Activated T-cell treated with anti-CD3 and anti-CD28 coated beads for 48 hours (primary cell): ENCODE data around the gene ZNF576.
"Not testable (repeated sequence)": the region's sequence is repeated elsewhere in the genome, so short reads cannot be mapped to it uniquely, and the experiment has no call there.

ENCODE experiments used
- DNase-seq: peaks from one replicate; pipeline ENCODE4 v3.0.0-alpha.2; 2020; ENCODE audit warnings: low read depth

The ZNF576 gene

DNA sequence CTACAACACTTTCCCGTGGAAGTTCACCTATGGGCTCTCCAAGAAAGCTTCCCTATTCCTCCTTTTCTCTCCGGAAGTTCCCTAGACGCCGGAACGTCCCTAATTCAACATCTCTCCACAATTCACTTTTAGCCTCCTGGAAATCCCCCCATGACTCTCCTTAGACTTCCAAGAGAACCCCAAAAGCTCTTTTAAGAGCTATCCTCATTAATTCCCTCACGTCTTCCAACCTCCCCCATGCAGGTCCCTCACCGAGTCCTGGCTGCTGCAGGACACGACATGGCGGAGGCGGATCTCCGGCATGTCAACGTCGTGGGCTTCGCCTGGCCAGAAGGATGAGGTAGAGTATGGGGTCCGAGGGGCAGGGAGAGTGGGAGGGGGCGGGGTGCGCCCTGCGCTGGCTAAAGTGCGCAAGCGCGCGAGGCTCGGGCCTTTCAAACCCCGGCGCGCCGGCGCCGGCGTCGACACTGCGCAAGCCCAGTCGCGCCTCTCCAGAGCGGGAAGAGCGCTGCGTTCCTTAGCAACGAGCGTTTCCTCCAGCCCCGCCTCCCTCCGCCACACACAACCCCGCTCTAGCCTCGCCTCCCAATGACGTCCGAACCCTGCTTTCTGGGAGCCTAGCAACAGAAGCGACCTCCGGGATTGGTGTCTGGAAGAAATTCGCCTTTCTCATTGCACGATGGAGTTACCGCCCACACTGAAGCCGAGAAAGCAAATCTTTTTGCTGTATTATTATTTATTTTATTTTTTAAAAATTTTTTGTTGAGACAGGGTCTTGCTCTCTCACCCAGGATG lies 21.0 kb upstream of the ZNF576 start, which contains the start of the genes PINLYP and XRCC1:
TSS of gene PINLYP (plus strand) at position 646 of the 795 bp plus-strand sequence. CDS start 1,391 bp downstream, outside the sequence.
TSS of gene XRCC1 (minus strand) at position 372 of the 795 bp plus-strand sequence. CDS start at position 303, 69 bp downstream.
- DNase-seq: peak; percentile 97

DNA sequence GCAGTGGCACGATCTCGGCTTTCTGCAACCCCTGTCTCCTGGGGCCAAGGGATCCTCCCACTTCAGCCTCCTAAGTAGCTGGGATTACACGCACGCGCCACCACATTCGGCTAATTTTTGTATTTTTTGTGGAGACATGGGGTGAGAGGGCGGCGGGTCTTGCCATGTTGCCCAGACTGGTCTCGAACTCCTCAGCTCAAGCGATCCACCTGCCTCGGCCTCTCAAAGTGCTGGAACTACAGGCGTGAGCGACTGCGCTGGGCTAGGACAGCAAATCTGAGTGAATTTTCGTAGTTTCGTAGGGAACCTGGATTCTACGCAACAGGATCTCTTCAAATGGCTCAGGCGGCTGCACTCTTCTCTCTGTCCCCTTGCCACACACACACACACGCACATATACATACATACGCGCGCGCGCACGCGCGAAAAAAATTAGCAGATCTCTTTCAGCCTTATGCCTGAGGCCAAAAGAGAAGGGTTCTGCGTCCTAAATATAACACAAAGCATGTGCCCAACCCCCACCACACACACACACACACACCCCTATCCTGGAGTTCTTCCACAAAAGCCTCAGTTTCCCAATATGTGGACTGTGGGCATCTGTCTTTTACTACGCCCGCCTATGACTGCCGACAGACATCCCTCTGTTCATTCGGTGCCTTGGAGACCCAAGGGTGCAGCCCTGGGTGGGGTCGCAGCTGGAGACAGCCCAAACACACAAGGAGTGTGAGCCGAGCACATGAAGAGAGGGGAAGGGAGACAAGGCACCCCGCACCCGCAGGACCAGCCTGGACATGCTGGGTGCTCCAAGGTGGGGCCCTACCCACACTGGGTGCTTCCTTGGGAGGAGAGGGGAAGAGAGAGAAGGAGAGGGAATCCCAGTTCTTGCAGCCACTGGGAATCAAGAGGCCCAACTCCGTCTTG lies 20.2 kb upstream of the ZNF576 start:
- DNase-seq: no peak

- no peak for DNase-seq
These were observed 17.6 kb upstream of the ZNF576 start for GRCh38 chr19:43578787-43579186.

- no peak for DNase-seq
These were observed 14.9 kb upstream of the ZNF576 start for GRCh38 chr19:43581467-43581866.

DNA sequence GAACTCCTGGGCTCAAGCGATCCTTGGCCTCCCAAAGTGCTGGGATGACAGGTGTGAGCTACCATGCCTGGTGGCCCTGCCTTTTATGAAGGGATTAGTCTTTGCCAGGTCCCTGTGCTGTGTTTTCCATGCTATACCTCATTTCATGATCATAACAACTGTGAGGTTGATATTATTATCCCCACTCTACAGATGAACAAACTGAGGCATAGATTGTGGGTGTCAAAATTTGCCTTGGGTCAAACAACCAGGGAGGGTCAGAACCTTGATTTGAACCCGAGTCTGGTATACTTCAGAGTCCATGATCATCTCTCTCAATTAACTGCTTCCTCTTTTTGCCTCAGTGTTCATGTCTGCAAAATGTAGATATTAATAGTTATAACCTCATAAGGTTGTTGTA lies 13.9 kb upstream of the ZNF576 start:
- no peak for DNase-seq

DNA sequence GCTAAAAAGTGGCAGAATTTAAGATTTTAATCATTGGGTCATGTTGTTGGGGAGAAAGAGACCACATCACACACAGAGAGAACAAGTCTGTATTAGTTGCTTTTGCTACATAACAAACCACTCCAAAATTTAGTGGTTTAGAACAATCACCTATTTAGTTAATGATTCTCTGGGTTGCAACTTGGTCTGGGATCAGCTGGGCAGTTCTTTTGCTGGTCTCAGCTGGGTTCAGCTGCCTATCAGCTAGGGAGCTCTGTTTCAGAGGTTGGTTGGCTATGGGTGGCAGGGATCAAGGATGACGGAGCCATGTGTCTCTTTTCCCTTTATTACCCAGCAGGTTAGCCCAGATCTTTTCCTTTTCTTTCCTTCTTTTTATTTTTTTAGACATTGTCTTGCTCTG lies 11.9 kb upstream of the ZNF576 start:
- no peak for DNase-seq

DNA sequence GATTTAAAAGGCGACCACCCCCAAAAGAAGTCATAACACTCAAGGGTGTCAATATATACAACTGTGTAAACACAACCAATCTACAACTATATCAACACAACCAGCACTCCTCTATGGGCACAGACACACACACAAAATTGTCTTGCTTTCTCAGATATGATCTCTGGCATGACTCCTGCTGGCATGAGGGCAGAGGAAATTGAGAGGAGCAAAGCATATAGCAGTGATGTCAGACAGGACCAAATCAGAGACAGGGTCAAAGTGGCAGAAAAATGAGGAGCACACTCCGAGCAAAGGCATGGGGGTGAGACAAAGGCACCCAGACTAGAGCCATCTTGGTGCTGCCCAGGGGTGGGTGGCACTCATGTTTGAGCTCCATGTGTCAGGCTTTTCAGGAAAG lies 10.0 kb upstream of the ZNF576 start:
- DNase-seq: no peak

DNA sequence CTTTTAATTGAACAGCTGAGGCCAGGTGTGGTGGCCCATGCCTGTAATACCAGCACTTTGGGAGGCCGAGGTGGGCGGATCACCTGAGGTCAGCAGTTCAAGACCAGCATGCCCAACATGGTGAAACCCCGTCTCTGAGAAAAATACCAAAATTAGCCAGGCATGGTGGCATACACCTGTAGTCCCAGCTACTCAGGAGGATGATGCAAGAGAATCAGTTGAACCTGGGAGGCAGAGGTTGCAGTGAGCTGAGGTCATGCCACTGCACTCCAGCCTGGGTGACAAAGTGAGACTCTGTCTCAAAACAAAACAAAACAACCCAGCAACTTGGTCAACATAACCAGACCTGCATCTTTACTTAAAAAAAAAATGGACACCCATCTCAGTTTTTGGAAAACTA lies 9.4 kb upstream of the ZNF576 start:
- not testable (repeated sequence) for DNase-seq

DNA sequence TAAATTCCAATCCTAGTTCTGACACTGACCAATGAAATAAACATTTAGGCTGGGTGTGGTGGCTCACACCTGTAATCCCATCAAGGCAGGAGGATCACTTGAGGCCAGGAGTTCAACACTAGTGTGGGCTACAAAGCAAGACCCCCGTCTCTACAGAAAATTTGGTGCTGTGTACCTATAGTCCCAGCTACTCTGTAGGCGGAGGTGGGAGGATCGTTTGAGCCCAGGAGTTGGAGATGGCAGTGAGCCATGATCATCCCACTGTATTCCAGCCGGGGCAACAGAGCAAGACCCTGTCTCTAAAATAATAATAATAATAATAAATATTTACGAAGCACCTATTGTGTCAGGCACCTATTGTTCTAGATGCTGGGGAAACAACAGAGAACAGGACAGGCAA lies 7.1 kb upstream of the ZNF576 start:
- DNase-seq: no peak

DNA sequence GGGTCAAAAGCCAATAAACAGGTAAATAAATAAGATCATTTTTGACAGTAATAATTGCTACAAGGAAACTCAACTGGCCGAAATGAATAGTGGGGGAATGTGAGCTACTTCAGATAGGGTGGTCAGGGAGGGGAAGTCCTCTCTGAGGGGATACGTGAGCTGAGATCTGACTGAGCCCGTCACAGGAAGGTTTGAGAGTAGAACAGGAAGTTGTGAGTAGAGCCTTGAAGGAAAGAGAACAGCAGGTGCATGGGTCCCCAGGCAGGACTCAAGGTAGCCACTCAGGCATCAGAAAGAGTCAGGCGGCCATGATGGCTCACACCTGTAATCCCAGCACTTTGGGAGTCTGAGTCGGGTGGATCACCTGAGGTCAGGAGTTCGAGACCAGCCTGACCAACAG lies 6.7 kb upstream of the ZNF576 start:
- DNase-seq: no peak

GRCh38 chr19:43591904-43592772 lies 4.3 kb upstream of the ZNF576 start:
- DNase-seq: no peak

DNA sequence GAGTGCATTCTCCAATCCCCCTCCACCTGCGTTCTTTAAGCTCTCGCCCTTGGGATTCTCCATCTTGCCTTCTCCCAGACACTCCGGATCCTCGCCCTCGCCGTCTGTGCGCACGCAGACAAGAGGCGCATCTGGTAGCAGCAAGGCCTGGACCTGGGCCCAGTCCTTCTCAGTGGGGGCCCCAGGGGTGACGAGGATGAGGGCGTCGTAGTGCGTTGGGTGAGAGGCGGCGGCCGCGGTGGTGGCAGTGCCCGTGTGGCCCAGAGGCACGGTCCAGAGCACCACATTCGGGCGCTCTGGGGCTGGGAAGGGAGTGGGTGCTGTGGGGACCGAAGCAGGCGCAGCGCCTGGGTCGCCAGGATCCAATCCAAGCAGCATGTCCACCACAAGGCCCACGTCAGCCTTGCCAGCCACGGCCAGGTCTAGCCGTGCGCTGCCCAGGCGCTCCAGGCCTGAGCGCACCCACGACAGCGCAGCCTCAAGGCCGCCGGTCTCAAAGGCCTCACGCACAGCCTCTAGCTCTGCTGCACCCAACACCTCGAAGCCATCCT lies 3.5 kb upstream of the ZNF576 start:
- DNase-seq: no peak

DNA sequence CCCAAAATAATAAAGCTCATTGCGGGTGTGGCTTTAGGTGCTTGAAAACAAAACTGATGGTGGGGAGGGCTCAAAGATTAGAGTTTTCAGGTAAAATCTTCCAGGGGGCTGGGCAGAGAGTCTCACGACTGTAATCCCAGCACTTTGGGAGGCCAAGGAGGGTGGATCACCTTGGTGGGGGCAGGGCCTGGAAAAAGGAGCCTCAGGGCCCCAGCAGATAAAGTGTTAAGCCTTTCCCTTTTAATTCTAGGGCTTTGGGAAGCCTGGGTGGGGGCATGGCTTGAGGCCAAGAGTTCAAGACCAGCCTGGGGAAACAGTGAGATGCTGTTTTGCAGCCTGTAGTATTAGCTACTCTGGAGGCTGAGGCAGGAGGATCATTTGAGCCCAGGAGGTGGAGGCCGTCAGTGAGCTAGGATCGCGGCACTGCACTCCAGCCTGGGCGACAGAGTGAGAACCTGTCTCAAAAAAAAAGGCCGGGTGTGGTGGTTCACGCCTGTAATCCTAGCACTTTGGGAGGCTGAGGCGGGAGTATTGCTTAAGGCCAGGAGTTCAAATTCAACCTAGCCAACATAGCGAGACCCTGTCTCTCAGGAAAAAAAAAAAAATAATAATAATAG lies 2.2 kb upstream of the ZNF576 start:
- no peak for DNase-seq

DNA sequence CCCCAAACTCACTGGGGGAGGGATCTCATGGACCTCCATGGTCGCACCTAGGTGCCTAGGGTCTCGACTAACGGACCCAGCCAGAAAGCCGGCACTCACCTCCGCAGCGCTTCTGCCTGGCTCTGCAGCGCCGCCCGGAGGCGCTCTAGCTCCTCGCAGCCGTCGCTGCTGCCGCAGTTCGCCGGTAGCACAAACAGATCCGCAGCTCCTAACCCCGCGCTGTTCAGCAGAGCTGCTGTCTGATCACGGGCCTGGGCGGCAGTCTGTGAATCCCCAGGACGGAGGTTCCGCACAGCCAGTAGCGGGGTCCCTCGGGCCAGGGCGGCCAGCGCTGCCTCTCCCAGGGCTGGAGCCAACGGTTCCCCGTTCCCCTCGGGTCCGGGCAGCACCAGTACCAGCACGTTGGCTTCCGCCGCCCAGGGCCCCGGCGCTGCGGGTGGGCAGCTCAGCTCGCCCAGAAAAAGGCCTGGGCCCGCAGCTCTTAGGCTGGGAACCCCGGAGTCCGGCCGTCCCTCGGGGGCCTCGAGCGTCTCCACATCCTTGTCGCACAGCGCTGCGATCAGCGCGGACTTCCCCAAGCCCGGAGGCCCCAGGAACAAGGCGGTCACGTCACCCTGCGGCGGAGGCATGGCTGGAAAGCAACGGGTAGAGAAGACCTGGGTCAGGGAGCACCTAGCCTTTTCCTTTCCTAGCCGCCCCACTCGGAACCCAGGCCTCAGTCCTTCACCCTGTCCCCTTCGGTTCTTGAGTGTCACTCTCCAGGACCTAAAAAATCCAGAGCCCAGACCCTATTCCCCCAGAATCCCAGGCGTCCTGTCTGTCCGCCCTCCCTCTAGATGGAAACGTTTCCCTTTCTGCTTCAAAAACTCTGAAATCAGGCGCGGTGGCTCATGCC lies 1.4 kb upstream of the ZNF576 start:
- peak; percentile 73 for DNase-seq

- DNase-seq: no peak
These were observed 793 bp upstream of the ZNF576 start for GRCh38 chr19:43595605-43595998.

DNA sequence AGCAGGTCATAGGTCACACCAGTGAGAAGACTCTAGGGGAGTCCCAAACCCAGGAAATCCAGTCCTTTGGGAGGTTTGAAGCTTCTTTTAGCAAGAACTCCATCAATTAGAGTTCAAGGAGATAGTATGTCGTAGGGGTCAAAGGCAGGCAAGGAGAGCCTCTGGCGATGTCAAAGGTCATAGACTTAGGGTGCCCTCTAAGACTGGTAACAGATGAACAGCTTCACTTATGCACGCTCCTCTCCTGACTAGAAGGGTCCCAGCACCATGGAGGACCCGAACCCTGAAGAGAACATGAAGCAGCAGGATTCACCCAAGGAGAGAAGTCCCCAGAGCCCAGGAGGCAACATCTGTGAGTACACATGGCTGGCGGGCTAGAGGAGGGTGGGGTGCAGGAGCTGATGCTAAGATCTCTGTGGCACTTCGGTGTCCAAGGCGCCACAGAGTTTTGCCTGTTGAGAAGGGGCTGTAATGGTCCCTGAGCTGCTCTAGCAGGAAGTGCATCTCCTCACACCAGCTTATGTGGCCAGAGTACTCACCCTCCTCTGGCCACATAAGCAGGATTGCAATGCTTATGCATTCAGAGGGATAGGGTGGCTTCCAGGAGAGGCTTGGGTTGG lies 557 bp downstream of the ZNF576 start:
- DNase-seq: no peak

GRCh38 chr19:43597876-43598275 lies 1.5 kb downstream of the ZNF576 start:
- DNase-seq: no peak

DNA sequence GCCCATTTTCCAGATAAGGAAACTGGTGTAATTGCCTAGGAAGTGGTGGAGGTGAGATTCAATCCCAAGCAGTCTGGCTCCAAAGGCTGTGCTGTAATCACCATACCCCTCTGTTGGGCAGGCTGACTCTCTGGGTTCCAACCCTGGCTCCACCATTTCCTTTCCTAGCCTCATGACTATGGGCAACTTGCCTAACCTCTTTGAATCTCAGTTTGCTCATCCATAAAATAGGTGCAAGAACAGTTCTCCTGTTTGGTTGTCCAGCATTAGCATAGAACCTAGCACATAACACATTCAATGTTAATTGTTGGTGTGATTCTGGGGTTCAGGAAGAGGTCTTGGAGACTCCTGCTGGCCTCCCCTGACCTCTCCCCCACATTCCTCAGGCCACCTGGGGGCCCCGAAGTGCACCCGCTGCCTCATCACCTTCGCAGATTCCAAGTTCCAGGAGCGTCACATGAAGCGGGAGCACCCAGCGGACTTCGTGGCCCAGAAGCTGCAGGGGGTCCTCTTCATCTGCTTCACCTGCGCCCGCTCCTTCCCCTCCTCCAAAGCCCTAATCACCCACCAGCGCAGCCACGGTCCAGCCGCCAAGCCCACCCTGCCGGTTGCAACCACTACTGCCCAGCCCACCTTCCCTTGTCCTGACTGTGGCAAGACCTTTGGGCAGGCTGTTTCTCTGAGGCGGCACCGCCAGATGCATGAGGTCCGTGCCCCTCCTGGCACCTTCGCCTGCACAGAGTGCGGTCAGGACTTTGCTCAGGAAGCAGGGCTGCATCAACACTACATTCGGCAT lies 2.2 kb downstream of the ZNF576 start:
- DNase-seq: no peak
